22Rv1 (cell line): ENCODE measurements around the gene GPR173.

Experiments
- ZFX ChIP-seq: fragments of 450-650 bp; IDR thresholded peaks from 2 replicates; pipeline ENCODE4 v1.6.1; 2017; ENCODE audit warnings: antibody characterized with exemption, borderline replicate concordance
- TF ChIP-seq, protein P1 (sequence below): fragments of 450-650 bp; IDR thresholded peaks from 2 replicates; pipeline ENCODE4 v1.5.1; 2017; ENCODE audit warnings: mild to moderate bottlenecking

DNA sequence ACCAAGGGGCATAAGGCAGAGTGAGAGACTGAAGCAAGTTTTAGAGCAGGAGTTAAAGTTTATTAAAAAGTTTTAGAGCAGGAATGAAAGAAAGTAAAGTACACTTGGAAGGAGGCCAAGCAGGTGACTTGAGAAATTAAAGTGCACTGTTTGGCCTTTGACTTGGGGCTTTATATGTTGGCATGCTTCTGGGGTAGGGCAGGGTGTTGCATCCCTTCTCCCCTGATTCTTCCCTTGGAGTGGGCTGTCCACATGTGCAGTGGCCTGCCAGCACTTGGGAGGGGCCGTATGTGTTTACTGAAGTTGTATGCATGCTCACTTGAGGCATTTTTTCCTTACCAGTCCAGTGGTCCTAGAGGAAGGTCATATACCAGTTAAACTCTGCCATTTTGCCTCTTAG, 35.3 kb upstream of the GPR173 start:
- TF ChIP-seq, protein P1, sequence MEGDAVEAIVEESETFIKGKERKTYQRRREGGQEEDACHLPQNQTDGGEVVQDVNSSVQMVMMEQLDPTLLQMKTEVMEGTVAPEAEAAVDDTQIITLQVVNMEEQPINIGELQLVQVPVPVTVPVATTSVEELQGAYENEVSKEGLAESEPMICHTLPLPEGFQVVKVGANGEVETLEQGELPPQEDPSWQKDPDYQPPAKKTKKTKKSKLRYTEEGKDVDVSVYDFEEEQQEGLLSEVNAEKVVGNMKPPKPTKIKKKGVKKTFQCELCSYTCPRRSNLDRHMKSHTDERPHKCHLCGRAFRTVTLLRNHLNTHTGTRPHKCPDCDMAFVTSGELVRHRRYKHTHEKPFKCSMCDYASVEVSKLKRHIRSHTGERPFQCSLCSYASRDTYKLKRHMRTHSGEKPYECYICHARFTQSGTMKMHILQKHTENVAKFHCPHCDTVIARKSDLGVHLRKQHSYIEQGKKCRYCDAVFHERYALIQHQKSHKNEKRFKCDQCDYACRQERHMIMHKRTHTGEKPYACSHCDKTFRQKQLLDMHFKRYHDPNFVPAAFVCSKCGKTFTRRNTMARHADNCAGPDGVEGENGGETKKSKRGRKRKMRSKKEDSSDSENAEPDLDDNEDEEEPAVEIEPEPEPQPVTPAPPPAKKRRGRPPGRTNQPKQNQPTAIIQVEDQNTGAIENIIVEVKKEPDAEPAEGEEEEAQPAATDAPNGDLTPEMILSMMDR = no peak
- TF ChIP-seq ZFX = no peak
